Testis (tissue), 2 donors: ENCODE results near the gene RPA3.

Source experiments
- CTCF ChIP-seq, 3 experiments: fragments of 450-650 bp in 2 of 3; fragments of 200-600 bp in 1 of 3; sonication (generic) in 1 of 3; IDR thresholded peaks; one replicate each; pipeline ENCODE4 v1.5.1; 2016 to 2019; ENCODE audit warnings: antibody characterized with exemption in 3 of 3, mild to moderate bottlenecking in 2 of 3, moderate library complexity in 1 of 3
- POLR2A ChIP-seq: fragments of 450-650 bp; IDR thresholded peaks from one replicate; pipeline ENCODE4 v1.6.1; 2017; ENCODE audit warnings: antibody characterized with exemption, mild to moderate bottlenecking, moderate library complexity

DNA sequence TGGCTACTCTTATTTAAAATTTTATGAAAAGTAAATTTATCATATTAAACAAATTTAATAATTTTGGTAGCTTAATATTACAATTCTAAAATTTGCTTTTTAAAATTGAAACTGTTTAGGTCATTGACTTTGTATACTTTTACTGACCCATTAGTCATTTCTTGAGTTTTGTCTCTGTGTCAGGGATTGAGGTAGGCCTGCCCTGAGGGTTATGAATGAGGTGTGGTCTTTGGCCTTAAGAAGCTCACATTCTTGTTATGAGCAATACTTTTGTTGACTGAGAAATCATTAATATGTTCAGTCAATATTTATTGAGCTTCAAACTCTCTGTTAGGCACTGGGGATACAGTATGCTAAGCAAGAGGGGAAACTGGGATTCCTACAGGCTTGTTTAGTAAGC is 47.0 kb upstream of the RPA3 start:
- no peak for TF ChIP-seq POLR2A
- TF ChIP-seq CTCF (IDR thresholded peaks at IDR 0.05), result no peak
